ENCODE measurements around the gene DLX5.

DNA sequence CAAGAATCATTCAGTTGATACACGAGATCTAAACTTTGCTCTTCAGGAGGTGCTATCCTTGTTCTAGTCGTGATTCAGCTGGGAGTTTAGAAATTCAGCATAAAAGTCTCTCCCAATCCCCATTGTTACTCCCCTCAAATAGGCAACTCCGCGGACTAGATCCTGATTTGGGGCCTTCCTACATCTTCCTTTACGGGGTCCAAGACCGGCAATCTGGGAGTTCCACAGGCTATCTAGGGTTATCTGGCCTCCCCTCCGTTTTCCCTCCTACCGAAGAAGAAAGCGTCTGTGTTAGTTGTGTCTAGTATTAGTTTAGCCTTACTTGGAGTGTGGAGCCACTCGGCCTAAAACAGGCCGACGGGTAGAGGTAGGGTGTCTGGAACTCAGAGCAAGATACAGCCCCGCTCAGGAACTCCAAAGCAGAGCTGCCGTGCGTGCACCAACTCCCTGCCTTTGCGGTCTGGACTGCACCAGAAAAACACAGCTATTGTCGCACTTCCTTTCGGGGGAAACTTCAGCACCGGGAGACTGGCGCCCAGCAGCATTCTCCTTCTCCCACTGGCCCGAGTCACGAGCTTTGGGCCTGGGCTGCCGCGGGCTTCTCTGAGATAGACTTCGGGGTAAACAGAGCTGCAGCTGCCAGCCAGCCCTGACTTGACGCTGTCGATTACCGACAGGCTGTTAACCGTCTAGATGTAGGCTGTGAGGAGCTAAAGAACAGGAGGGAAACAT is 1.5 kb upstream of the DLX5 start:
- TF ChIP-seq, protein P1, sequence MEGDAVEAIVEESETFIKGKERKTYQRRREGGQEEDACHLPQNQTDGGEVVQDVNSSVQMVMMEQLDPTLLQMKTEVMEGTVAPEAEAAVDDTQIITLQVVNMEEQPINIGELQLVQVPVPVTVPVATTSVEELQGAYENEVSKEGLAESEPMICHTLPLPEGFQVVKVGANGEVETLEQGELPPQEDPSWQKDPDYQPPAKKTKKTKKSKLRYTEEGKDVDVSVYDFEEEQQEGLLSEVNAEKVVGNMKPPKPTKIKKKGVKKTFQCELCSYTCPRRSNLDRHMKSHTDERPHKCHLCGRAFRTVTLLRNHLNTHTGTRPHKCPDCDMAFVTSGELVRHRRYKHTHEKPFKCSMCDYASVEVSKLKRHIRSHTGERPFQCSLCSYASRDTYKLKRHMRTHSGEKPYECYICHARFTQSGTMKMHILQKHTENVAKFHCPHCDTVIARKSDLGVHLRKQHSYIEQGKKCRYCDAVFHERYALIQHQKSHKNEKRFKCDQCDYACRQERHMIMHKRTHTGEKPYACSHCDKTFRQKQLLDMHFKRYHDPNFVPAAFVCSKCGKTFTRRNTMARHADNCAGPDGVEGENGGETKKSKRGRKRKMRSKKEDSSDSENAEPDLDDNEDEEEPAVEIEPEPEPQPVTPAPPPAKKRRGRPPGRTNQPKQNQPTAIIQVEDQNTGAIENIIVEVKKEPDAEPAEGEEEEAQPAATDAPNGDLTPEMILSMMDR (IDR thresholded peaks at IDR 0.05; ENCODE audit: insufficient read depth, low read depth, low read length), result no peak
- TF ChIP-seq EZH2 (IDR thresholded peaks at IDR 0.05; ENCODE audit: insufficient read depth, low read length), result no peak

All from astrocyte (in vitro differentiated cells and primary cell).